GM18499 (cell line): ENCODE data around the gene GATAD2A.

Source experiments
- ATAC-seq: cut with Tn5 transposase; IDR thresholded peaks from one replicate; pipeline ENCODE4 v1.9.1; 2021; ENCODE audit warnings: moderate number of reproducible peaks; ENCODE audit not compliant: insufficient read depth, unreplicated experiment

GATAD2A gene

GRCh38 chr19:19554074-19555023, 148.9 kb downstream of the GATAD2A start:
- ATAC-seq = no peak

- ATAC-seq = no peak
Measured at GRCh38 chr19:19558055-19558454, 152.6 kb downstream of the GATAD2A start.
